Measurements from ENCODE around the gene ATP1A2. TPM values are rescaled to one million over a fixed set of nuclear protein-coding genes. Genes with fewer than 3 reads are reported as not detected.

ATP1A2 gene
- total and polyA plus RNA-seq, 2 experiments from 2014 or later, result 4.9 to 17.7 TPM

DNA sequence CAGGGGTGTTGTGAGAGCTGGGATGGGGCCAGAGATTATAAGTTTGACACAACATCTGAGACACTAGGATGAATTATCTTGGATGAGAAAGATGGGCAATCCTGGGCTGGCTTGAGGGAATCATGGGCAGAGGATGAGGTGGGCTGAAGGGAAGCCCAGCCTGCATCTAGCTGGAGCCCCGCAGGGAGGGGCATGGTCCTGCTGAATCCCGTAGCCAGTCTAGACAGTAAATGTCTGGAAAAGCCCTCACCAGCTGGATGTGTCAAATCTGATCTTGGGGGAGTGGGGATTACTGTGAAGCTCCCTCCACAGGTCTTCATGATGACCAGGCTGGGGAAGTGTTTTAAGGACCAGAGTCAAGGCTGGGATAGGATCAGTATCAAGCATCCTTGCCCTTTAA is 71.2 kb downstream of the ATP1A2 start (continued):
- TF ChIP-seq, protein P1, sequence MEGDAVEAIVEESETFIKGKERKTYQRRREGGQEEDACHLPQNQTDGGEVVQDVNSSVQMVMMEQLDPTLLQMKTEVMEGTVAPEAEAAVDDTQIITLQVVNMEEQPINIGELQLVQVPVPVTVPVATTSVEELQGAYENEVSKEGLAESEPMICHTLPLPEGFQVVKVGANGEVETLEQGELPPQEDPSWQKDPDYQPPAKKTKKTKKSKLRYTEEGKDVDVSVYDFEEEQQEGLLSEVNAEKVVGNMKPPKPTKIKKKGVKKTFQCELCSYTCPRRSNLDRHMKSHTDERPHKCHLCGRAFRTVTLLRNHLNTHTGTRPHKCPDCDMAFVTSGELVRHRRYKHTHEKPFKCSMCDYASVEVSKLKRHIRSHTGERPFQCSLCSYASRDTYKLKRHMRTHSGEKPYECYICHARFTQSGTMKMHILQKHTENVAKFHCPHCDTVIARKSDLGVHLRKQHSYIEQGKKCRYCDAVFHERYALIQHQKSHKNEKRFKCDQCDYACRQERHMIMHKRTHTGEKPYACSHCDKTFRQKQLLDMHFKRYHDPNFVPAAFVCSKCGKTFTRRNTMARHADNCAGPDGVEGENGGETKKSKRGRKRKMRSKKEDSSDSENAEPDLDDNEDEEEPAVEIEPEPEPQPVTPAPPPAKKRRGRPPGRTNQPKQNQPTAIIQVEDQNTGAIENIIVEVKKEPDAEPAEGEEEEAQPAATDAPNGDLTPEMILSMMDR (conservative IDR thresholded peaks at IDR 0.05; ENCODE audit: low read depth in 2 of 2), result no peak

DNA sequence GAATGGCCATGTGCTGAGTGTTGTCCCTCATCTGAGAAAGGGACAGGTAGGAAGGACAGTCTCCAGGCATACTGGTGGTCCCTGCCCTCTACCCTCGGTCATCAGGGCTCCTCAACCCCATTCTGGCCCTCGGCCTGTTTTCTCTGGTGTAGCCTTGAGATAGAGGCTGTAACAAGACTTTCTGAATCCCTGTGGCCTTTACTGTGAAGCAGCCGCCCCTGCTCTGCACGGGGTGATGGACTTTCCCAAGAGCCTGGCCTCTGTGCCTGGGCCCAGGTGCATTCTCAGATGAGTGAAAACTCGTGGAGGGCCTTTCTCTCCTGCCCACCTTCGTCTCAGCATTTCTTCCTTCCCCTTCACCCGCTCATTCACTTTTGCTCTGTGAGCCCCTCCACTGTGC is 71.8 kb downstream of the ATP1A2 start:
- Histone ChIP-seq H2AFZ (no peak overlapping the region), H3K79me2 (replicated peaks; ENCODE audit: insufficient read depth) (no peaks in the 10 kb centered on the region), H3K27me3 (ENCODE audit: insufficient read depth) (no peaks in the 10 kb centered on the region), H3K4me1 (ENCODE audit: insufficient read depth) (peaks cover 23% of the 10 kb centered on the region), H3K36me3 (ENCODE audit: insufficient read depth) (no peaks in the 10 kb centered on the region), H3K4me2 (no peak overlapping the region), H3K9me2 (ENCODE audit: insufficient read depth) (peaks cover 9% of the 10 kb centered on the region), H3K4me3 (no peak overlapping the region), H3F3A (replicated peaks; ENCODE audit: low read depth) (no peaks in the 10 kb centered on the region), H3K27ac (ENCODE audit: low read depth) (no peak overlapping the region), H4K20me1 (replicated peaks; ENCODE audit: insufficient read depth) (no peaks in the 10 kb centered on the region)
- Mint-ChIP-seq H3K4me3 (no peak overlapping the region), H3K36me3 (ENCODE audit: low read depth) (no peaks in the 10 kb centered on the region; the same call in 2 of the 3 replicates), H3K27ac (no peak overlapping the region), H3K27me3 (ENCODE audit: insufficient read depth, low read depth, poor library complexity) (peaks cover 2% of the 10 kb centered on the region), H3K9me3 (no peaks in the 10 kb centered on the region), H3K4me1 (peaks cover 13% of the 10 kb centered on the region)
- DNase-seq (ENCODE audit: low spot score) (no peak), ATAC-seq (no peak)
- TF ChIP-seq JUNB (IDR thresholded peaks at IDR 0.05; ENCODE audit: unreplicated experiment) (no peak), STAT1 (IDR thresholded peaks at IDR 0.05; ENCODE audit: unreplicated experiment) (no peak), EZH2phosphoT487 (IDR thresholded peaks at IDR 0.05; ENCODE audit: unreplicated experiment) (no peak), CREB1 (CRISPR knock-in tag; IDR thresholded peaks at IDR 0.05; ENCODE audit: low read depth) (no peak), POLR2AphosphoS5 (IDR thresholded peaks at IDR 0.05; ENCODE audit: low read depth) (no peak), EZH2 (IDR thresholded peaks at IDR 0.05; ENCODE audit: low read depth, unreplicated experiment) (no peak), NANOG (IDR thresholded peaks at IDR 0.05; ENCODE audit: borderline replicate concordance) (no peak), ZNF114 (CRISPR knock-in tag; IDR thresholded peaks at IDR 0.05) (no peak)

DNA sequence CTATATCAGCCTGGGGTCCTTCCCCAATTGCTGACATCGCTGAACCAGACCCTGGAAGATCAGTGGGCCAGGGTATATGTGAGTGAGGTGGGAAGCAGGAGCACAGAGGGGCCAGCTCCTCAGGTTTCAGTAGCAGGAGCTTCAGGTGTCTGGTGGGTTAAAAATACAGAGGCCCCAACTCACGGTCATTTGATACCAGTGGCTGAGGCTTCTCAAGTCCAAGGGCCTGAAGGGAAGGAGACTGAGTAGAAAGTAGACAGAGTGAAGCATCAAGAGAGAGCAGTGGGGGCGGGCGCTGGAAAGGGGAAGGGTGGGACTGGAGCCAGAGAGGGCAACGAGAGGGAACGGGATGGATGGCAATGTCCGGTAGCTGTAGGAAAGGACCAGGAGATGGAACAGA is 72.8 kb downstream of the ATP1A2 start:
- H3F3A ChIP-seq (replicated peaks; ENCODE audit: low read depth), result 0 out of 2 replicates have a peak, but pooled peaks cover under 1% of the 10 kb centered on the region
- H3K27me3 ChIP-seq (ENCODE audit: insufficient read depth), result no peaks in the 10 kb centered on the region
- H3K27ac Mint-ChIP-seq, result no peak overlapping the region
- H3K4me3 ChIP-seq, result no peak overlapping the region
- H3K4me3 Mint-ChIP-seq, result no peak overlapping the region
- H3K27me3 Mint-ChIP-seq (ENCODE audit: insufficient read depth, low read depth, poor library complexity), result peaks cover 2% of the 10 kb centered on the region
- H3K79me2 ChIP-seq (replicated peaks; ENCODE audit: insufficient read depth), result no peaks in the 10 kb centered on the region
- no peak overlapping the region for H3K4me2 ChIP-seq
- no peak overlapping the region for H3K27ac ChIP-seq (ENCODE audit: low read depth)
- H4K20me1 ChIP-seq (replicated peaks; ENCODE audit: insufficient read depth), result no peaks in the 10 kb centered on the region
- peaks cover 13% of the 10 kb centered on the region for H3K4me1 Mint-ChIP-seq
- H3K36me3 Mint-ChIP-seq (ENCODE audit: low read depth), result no peaks in the 10 kb centered on the region; the same call in 2 of the 3 replicates
- no peak for DNase-seq (ENCODE audit: low spot score)
- no peaks in the 10 kb centered on the region for H3K9me3 Mint-ChIP-seq
- ATAC-seq, result no peak
- H3K4me1 ChIP-seq (ENCODE audit: insufficient read depth), result peaks cover 29% of the 10 kb centered on the region
- H3K9me2 ChIP-seq (ENCODE audit: insufficient read depth), result peaks cover 9% of the 10 kb centered on the region
- no peaks in the 10 kb centered on the region for H3K36me3 ChIP-seq (ENCODE audit: insufficient read depth)
- no peak overlapping the region for H2AFZ ChIP-seq
- no peak for TF ChIP-seq ZNF114 (CRISPR knock-in tag; IDR thresholded peaks at IDR 0.05)
- TF ChIP-seq NANOG (IDR thresholded peaks at IDR 0.05; ENCODE audit: borderline replicate concordance), result no peak
- TF ChIP-seq POLR2AphosphoS5 (IDR thresholded peaks at IDR 0.05; ENCODE audit: low read depth), result no peak
- TF ChIP-seq EZH2 (IDR thresholded peaks at IDR 0.05; ENCODE audit: low read depth, unreplicated experiment), result no peak
- TF ChIP-seq, protein P2, sequence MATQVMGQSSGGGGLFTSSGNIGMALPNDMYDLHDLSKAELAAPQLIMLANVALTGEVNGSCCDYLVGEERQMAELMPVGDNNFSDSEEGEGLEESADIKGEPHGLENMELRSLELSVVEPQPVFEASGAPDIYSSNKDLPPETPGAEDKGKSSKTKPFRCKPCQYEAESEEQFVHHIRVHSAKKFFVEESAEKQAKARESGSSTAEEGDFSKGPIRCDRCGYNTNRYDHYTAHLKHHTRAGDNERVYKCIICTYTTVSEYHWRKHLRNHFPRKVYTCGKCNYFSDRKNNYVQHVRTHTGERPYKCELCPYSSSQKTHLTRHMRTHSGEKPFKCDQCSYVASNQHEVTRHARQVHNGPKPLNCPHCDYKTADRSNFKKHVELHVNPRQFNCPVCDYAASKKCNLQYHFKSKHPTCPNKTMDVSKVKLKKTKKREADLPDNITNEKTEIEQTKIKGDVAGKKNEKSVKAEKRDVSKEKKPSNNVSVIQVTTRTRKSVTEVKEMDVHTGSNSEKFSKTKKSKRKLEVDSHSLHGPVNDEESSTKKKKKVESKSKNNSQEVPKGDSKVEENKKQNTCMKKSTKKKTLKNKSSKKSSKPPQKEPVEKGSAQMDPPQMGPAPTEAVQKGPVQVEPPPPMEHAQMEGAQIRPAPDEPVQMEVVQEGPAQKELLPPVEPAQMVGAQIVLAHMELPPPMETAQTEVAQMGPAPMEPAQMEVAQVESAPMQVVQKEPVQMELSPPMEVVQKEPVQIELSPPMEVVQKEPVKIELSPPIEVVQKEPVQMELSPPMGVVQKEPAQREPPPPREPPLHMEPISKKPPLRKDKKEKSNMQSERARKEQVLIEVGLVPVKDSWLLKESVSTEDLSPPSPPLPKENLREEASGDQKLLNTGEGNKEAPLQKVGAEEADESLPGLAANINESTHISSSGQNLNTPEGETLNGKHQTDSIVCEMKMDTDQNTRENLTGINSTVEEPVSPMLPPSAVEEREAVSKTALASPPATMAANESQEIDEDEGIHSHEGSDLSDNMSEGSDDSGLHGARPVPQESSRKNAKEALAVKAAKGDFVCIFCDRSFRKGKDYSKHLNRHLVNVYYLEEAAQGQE (IDR thresholded peaks at IDR 0.05; ENCODE audit: unreplicated experiment), result no peak
